Endothelial cell of umbilical vein (primary cell): Measurements from ENCODE around the gene CSMD2.

Source experiments
- EZH2 ChIP-seq: IDR thresholded peaks from 2 replicates; pipeline ENCODE4 v1.6.1; 2012; ENCODE audit warnings: borderline replicate concordance, low read depth, mild to moderate bottlenecking, moderate library complexity, low read length, inconsistent platforms; ENCODE audit not compliant: severe bottlenecking
- FOS ChIP-seq: IDR thresholded peaks from 2 replicates; pipeline ENCODE4 v1.6.1; 2011; ENCODE audit warnings: mild to moderate bottlenecking, low read length, moderate library complexity, borderline replicate concordance; ENCODE audit not compliant: insufficient read depth
- JUN ChIP-seq: IDR thresholded peaks from 2 replicates; pipeline ENCODE4 v1.6.1; 2011; ENCODE audit warnings: borderline replicate concordance, low read depth; ENCODE audit not compliant: insufficient read length, insufficient read depth
- MYC ChIP-seq: IDR thresholded peaks from one replicate; pipeline ENCODE4 v1.6.1; 2011; ENCODE audit warnings: mild to moderate bottlenecking, low read depth, low read length
- POLR2A ChIP-seq: IDR thresholded peaks from 2 replicates; pipeline ENCODE4 v1.6.1; 2012; ENCODE audit warnings: low read depth, mild to moderate bottlenecking, control low read depth, low read length
- POLR2AphosphoS5 ChIP-seq: IDR thresholded peaks from 2 replicates; pipeline ENCODE4 v1.6.1; 2012; ENCODE audit warnings: low read depth, mild to moderate bottlenecking, control low read depth, low read length, moderate library complexity; ENCODE audit not compliant: insufficient read depth
- TF ChIP-seq, protein P1 (sequence below), 2 donors: IDR thresholded peaks; 1 replicate in 1 of 2; 2 replicates in 1 of 2; pipeline ENCODE4 v1.5.1; 2011; ENCODE audit warnings: low read length in 2 of 2, mild to moderate bottlenecking in 2 of 2, moderate library complexity in 2 of 2, control low read depth in 1 of 2, inconsistent platforms in 1 of 2, low read depth in 1 of 2; ENCODE audit not compliant: insufficient read depth in 1 of 2; ENCODE audit errors: extremely low read depth in 1 of 2
- TF ChIP-seq, protein P2 (sequence below): IDR thresholded peaks from 2 replicates; pipeline ENCODE4 v1.6.1; 2011; ENCODE audit not compliant: insufficient read depth, insufficient read length

DNA sequence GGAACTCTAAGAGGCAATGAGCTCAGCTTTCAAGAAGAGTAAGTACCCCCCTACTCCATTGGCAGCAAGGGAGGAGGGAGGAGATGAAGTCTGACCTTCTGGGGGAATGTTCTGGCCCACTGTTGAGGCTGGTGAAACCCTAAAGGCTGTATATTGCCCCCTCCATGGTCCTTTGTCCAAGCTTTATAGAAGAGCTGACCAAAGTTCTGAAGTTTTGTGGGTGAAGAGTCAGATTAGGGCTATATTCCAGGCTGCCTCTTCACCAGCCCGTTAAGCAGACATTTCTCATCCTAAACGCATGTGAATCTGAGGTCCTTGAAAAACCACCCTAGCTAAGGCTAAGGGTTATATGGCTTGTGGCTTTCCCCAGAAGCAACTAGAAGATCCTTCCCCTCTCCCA is 13.0 kb upstream of the CSMD2 start:
- TF ChIP-seq, protein P1, sequence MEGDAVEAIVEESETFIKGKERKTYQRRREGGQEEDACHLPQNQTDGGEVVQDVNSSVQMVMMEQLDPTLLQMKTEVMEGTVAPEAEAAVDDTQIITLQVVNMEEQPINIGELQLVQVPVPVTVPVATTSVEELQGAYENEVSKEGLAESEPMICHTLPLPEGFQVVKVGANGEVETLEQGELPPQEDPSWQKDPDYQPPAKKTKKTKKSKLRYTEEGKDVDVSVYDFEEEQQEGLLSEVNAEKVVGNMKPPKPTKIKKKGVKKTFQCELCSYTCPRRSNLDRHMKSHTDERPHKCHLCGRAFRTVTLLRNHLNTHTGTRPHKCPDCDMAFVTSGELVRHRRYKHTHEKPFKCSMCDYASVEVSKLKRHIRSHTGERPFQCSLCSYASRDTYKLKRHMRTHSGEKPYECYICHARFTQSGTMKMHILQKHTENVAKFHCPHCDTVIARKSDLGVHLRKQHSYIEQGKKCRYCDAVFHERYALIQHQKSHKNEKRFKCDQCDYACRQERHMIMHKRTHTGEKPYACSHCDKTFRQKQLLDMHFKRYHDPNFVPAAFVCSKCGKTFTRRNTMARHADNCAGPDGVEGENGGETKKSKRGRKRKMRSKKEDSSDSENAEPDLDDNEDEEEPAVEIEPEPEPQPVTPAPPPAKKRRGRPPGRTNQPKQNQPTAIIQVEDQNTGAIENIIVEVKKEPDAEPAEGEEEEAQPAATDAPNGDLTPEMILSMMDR (IDR thresholded peaks at IDR 0.05; ENCODE audit: extremely low read depth in 1 of 2, insufficient read depth in 1 of 2, low read depth in 1 of 2, low read length in 2 of 2): no peak
- no peak for TF ChIP-seq POLR2A
- TF ChIP-seq, protein P2, sequence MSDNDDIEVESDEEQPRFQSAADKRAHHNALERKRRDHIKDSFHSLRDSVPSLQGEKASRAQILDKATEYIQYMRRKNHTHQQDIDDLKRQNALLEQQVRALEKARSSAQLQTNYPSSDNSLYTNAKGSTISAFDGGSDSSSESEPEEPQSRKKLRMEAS: no peak
- TF ChIP-seq EZH2: no peak
- no peak for TF ChIP-seq POLR2AphosphoS5
- no peak for TF ChIP-seq JUN
- TF ChIP-seq FOS: no peak
- TF ChIP-seq MYC: no peak
